NCI-H2107 treated with DMSO at 0.1 percent for 48 hours (cell line): ENCODE results near the gene STAT5B.
A peak's percentile ranks its signal among the peaks of the same experiment; 100 is the strongest.

Source experiments
- DNase-seq: peaks from one replicate; lab custom pipeline; 2025; ENCODE audit not compliant: unreplicated experiment; lab: John Stamatoyannopoulos, UW

The STAT5B gene

GRCh38 chr17:42182927-42183734, 93.1 kb downstream of the STAT5B start:
- DNase-seq, result no peak

GRCh38 chr17:42181851-42182207, 94.4 kb downstream of the STAT5B start:
- DNase-seq, result no peak

- DNase-seq, result peak; percentile 65
Observed at GRCh38 chr17:42180922-42181850, 95.0 kb downstream of the STAT5B start, which contains the start of gene KCNH4. Gene KCNH4, minus strand, starts transcription at chr17:42181142. Its CDS starts 197 bp downstream, at chr17:42180945.

GRCh38 chr17:42180411-42180921, 95.7 kb downstream of the STAT5B start:
- DNase-seq, result no peak

- DNase-seq, result peak; percentile 36
Observed at GRCh38 chr17:42179911-42180410, 96.2 kb downstream of the STAT5B start.

GRCh38 chr17:42179335-42179734, 96.9 kb downstream of the STAT5B start:
- DNase-seq, result no peak

GRCh38 chr17:42178817-42179216, 97.4 kb downstream of the STAT5B start:
- DNase-seq, result no peak

- DNase-seq, result no peak
Observed at GRCh38 chr17:42177684-42178083, 98.5 kb downstream of the STAT5B start.

GRCh38 chr17:42174126-42174783, 101.9 kb downstream of the STAT5B start:
- no peak for DNase-seq

- DNase-seq, result no peak
Observed at GRCh38 chr17:42171831-42172230, 104.4 kb downstream of the STAT5B start.

- no peak for DNase-seq
Observed at GRCh38 chr17:42169351-42169750, 106.8 kb downstream of the STAT5B start.

GRCh38 chr17:42167807-42168206, 108.4 kb downstream of the STAT5B start:
- no peak for DNase-seq

- no peak for DNase-seq
Observed at GRCh38 chr17:42166196-42166763, 109.9 kb downstream of the STAT5B start.

GRCh38 chr17:42165751-42166150, 110.4 kb downstream of the STAT5B start:
- no peak for DNase-seq

- DNase-seq, result no peak
Observed at GRCh38 chr17:42163696-42164407, 112.3 kb downstream of the STAT5B start.

- no peak for DNase-seq
Observed at GRCh38 chr17:42163113-42163512, 113.1 kb downstream of the STAT5B start.

- no peak for DNase-seq
Observed at GRCh38 chr17:42160531-42160910, 115.7 kb downstream of the STAT5B start.

- DNase-seq, result no peak
Observed at GRCh38 chr17:42159796-42160530, 116.2 kb downstream of the STAT5B start.

- no peak for DNase-seq
Observed at GRCh38 chr17:42155614-42156045, 120.6 kb downstream of the STAT5B start.
